OCI-LY7 (cell line): ENCODE measurements around the gene ETFRF1. TPM values are rescaled to one million over a fixed set of nuclear protein-coding genes. Genes with fewer than 3 reads are reported as not detected.

Experiments
- BruUV-seq: library from RNA; stranded (reverse); fragments of 400-500 nt; replicated peaks from 2 replicates; lab custom pipeline; 2021; lab: Mats Ljungman, UMichigan
- CTCF ChIA-PET: fragments of 300-600 bp; sonication (Branson Sonifier 250); formaldehyde crosslinking; loops from one replicate; lab custom pipeline; 2022; ENCODE audit warnings: antibody characterized with exemption; ENCODE audit not compliant: unreplicated experiment; lab: Charles Lee
- POLR2A ChIA-PET: fragments of 300-600 bp; sonication (Branson Sonifier 250); formaldehyde crosslinking; loops from one replicate; lab custom pipeline; 2022; ENCODE audit warnings: antibody characterized with exemption; lab: Charles Lee
- DNase-seq: peaks from one replicate; pipeline ENCODE4 v3.0.0-alpha.2; 2015; ENCODE audit warnings: low spot score
- H2AFZ ChIP-seq: fragments of 200-600 bp; sonication (generic), shearing (Covaris generic); 2 replicates; pipeline ENCODE4 v1.6.1; 2014; ENCODE audit warnings: mild to moderate bottlenecking, antibody characterized with exemption, low read length, moderate library complexity
- H3K27ac ChIP-seq: fragments of 200-600 bp; sonication (generic); 2 replicates; pipeline ENCODE4 v1.5.1; 2014; ENCODE audit warnings: mixed run types, low read depth, mild to moderate bottlenecking, moderate library complexity, low read length, inconsistent platforms; ENCODE audit not compliant: poor library complexity, severe bottlenecking
- H3K36me3 ChIP-seq: fragments of 200-600 bp; sonication (generic); 2 replicates; pipeline ENCODE4 v1.6.1; 2014; ENCODE audit warnings: mild to moderate bottlenecking, antibody characterized with exemption, low read length, moderate library complexity, mixed read lengths; ENCODE audit not compliant: insufficient read depth
- H3K4me1 ChIP-seq: fragments of 200-600 bp; sonication (generic); 2 replicates; pipeline ENCODE4 v1.5.1; 2014; ENCODE audit warnings: mild to moderate bottlenecking, low read length; ENCODE audit not compliant: insufficient read depth, poor library complexity, severe bottlenecking
- H3K4me2 ChIP-seq: fragments of 200-600 bp; sonication (generic); 2 replicates; pipeline ENCODE4 v1.6.1; 2014; ENCODE audit warnings: mild to moderate bottlenecking, low read length
- H3K4me3 ChIP-seq: fragments of 200-600 bp; sonication (generic); 2 replicates; pipeline ENCODE4 v1.5.1; 2014; ENCODE audit warnings: mild to moderate bottlenecking, low read depth, low read length; ENCODE audit not compliant: poor library complexity, severe bottlenecking
- H3K79me2 ChIP-seq: fragments of 200-600 bp; sonication (generic); 2 replicates; pipeline ENCODE4 v1.6.1; 2016; ENCODE audit warnings: low read depth, mild to moderate bottlenecking, low read length, moderate library complexity, mixed read lengths; ENCODE audit not compliant: insufficient read depth
- H3K9me2 ChIP-seq: fragments of 200-600 bp; sonication (generic); 2 replicates; pipeline ENCODE4 v1.6.1; 2016; ENCODE audit warnings: mild to moderate bottlenecking, low read length, mixed read lengths; ENCODE audit not compliant: insufficient read depth
- H3K9me3 ChIP-seq: fragments of 200-600 bp; sonication (generic); 2 replicates; pipeline ENCODE4 v1.6.1; 2014; ENCODE audit warnings: mild to moderate bottlenecking, mixed run types, low read length, mixed read lengths
- H4K20me1 ChIP-seq: fragments of 200-600 bp; sonication (generic); 2 replicates; pipeline ENCODE4 v1.6.1; 2014; ENCODE audit warnings: mild to moderate bottlenecking, antibody characterized with exemption, low read length, moderate library complexity, mixed read lengths; ENCODE audit not compliant: insufficient read depth
- CTCF ChIP-seq: fragments of 200-600 bp; sonication (generic); conservative IDR thresholded peaks from 2 replicates; pipeline ENCODE4 v1.5.1; 2014; ENCODE audit warnings: mild to moderate bottlenecking, antibody characterized with exemption, low read length, moderate library complexity, mixed read lengths
- EZH2phosphoT487 ChIP-seq: fragments of 200-600 bp; sonication (generic); IDR thresholded peaks from 2 replicates; pipeline ENCODE4 v1.6.1; 2018; ENCODE audit warnings: low read depth, borderline replicate concordance, mild to moderate bottlenecking, mixed run types, antibody characterized with exemption, low read length, moderate library complexity, mixed read lengths
- intact Hi-C: fragments of 100-400 bp; cut with micrococcal nuclease; formaldehyde crosslinking; loops from one replicate; pipeline ENCODE4 v1.10.0; 2022; ENCODE audit not compliant: unreplicated experiment
- total RNA-seq, 2 experiments: library from RNA; depleted of rRNA in 1 of 2; stranded (reverse); fragments of >200 nt in 1 of 2; shearing (Covaris generic) in 1 of 2; gene quantifications; 2 replicates each; pipeline ENCODE4 v1.2.3, GENCODE V29; 2014 to 2022

Gene ETFRF1
- total RNA-seq, 2 experiments from 2014 or later: 8.5 to 11.4 TPM

- TF ChIP-seq EZH2phosphoT487 (no peak), CTCF (no peak)
- H3K9me2 ChIP-seq: no peaks in the 10 kb centered on the region
- intact Hi-C loops: no loop called here
- no peak for DNase-seq
- no peaks in the 10 kb centered on the region for H3K4me1 ChIP-seq
- no TSS peak for BruUV-seq
- no peaks in the 10 kb centered on the region for H3K9me3 ChIP-seq
- H3K79me2 ChIP-seq: no peaks in the 10 kb centered on the region
- H3K27ac ChIP-seq: no peak overlapping the region
- no peak overlapping the region for H2AFZ ChIP-seq
- no peak overlapping the region for H3K4me2 ChIP-seq
- H3K36me3 ChIP-seq: no peaks in the 10 kb centered on the region
- ChIA-PET CTCF (no interaction called here), POLR2A (no interaction called here)
- H3K4me3 ChIP-seq: no peak overlapping the region
- no peaks in the 10 kb centered on the region for H4K20me1 ChIP-seq
Observed at GRCh38 chr12:25187781-25188180, 7.3 kb upstream of the ETFRF1 start.

GRCh38 chr12:25189656-25190055, 5.4 kb upstream of the ETFRF1 start:
- Histone ChIP-seq H3K4me1 (peaks cover 5% of the 10 kb centered on the region), H2AFZ (no peak overlapping the region), H3K4me3 (no peak overlapping the region), H3K79me2 (no peaks in the 10 kb centered on the region), H3K9me2 (no peaks in the 10 kb centered on the region), H3K4me2 (no peak overlapping the region), H3K9me3 (no peaks in the 10 kb centered on the region), H3K36me3 (no peaks in the 10 kb centered on the region), H4K20me1 (no peaks in the 10 kb centered on the region), H3K27ac (no peak overlapping the region)
- intact Hi-C loops: no loop called here
- POLR2A ChIA-PET: interaction anchor here (0.6 to 0.7 kb wide), 2 partner anchors 66 to 219 kb away, joined by 3 to 7 read pairs; no protein-coding TSS in a partner anchor
- CTCF ChIA-PET: no interaction called here
- no peak for DNase-seq
- no TSS peak for BruUV-seq
- no peak for TF ChIP-seq CTCF
- TF ChIP-seq EZH2phosphoT487: no peak

- CTCF ChIA-PET: no interaction called here
Observed at GRCh38 chr12:25190793-25191192, 4.2 kb upstream of the ETFRF1 start.

More at GRCh38 chr12:25190793-25191192, 4.2 kb upstream of the ETFRF1 start:
- Histone ChIP-seq H3K36me3 (no peaks in the 10 kb centered on the region), H3K4me2 (no peak overlapping the region), H3K79me2 (no peaks in the 10 kb centered on the region), H2AFZ (no peak overlapping the region), H3K9me3 (no peaks in the 10 kb centered on the region), H3K4me3 (no peak overlapping the region), H3K27ac (no peak overlapping the region), H3K4me1 (peaks cover 7% of the 10 kb centered on the region), H3K9me2 (no peaks in the 10 kb centered on the region), H4K20me1 (no peaks in the 10 kb centered on the region)
- TF ChIP-seq CTCF: no peak
- TF ChIP-seq EZH2phosphoT487: no peak
- DNase-seq: no peak
- POLR2A ChIA-PET: interaction anchor here (0.6 kb wide), 1 partner anchor 224 kb away, joined by 6 read pairs; no protein-coding TSS in a partner anchor
- no TSS peak for BruUV-seq
- intact Hi-C loops: no loop called here
